HG02588 (cell line): ENCODE results near the gene IFIH1.

Experiments used
- ATAC-seq: cut with Tn5 transposase; IDR thresholded peaks from one replicate; pipeline ENCODE4 v1.9.1; 2021; ENCODE audit warnings: mild to moderate bottlenecking, moderate library complexity; ENCODE audit not compliant: unreplicated experiment

Gene IFIH1

GRCh38 chr2:162318328-162319180 lies at the start of gene IFIH1:
IFIH1 (minus strand) TSS chr2:162318684; CDS start chr2:162318307, 377 bp downstream.
- peak; percentile 82 for ATAC-seq

- ATAC-seq = no peak
These were observed 46.9 kb upstream of the IFIH1 start for GRCh38 chr2:162365392-162365791.

GRCh38 chr2:162344617-162344950 lies 26.1 kb upstream of the IFIH1 start:
- no peak for ATAC-seq

- peak; percentile 99 for ATAC-seq
These were observed 25.5 kb upstream of the IFIH1 start, which contains the start of gene GCA for GRCh38 chr2:162343824-162344616. GCA (plus strand) TSS chr2:162344132; CDS start chr2:162344249, 117 bp downstream.

GRCh38 chr2:162343492-162343823 lies 25.0 kb upstream of the IFIH1 start:
- no peak for ATAC-seq

- ATAC-seq = no peak
These were observed 24.4 kb upstream of the IFIH1 start for GRCh38 chr2:162342841-162343240.

- ATAC-seq = no peak
These were observed 23.8 kb upstream of the IFIH1 start for GRCh38 chr2:162342321-162342720.

- no peak for ATAC-seq
These were observed 22.3 kb upstream of the IFIH1 start for GRCh38 chr2:162340822-162341221.

GRCh38 chr2:162337868-162338267 lies 19.4 kb upstream of the IFIH1 start:
- ATAC-seq = no peak

- ATAC-seq = peak; percentile 67
These were observed 15.5 kb upstream of the IFIH1 start for GRCh38 chr2:162333968-162334367.

GRCh38 chr2:162330881-162331280 lies 12.4 kb upstream of the IFIH1 start:
- ATAC-seq = no peak

- peak; percentile 92 for ATAC-seq
These were observed 10.1 kb upstream of the IFIH1 start for GRCh38 chr2:162328424-162329157.

- ATAC-seq = no peak
These were observed 9.3 kb upstream of the IFIH1 start for GRCh38 chr2:162327806-162328205.

GRCh38 chr2:162327134-162327769 lies 8.8 kb upstream of the IFIH1 start:
- ATAC-seq = no peak

GRCh38 chr2:162324953-162325352 lies 6.5 kb upstream of the IFIH1 start:
- ATAC-seq = no peak

- no peak for ATAC-seq
These were observed 2.5 kb upstream of the IFIH1 start for GRCh38 chr2:162320864-162321517.

GRCh38 chr2:162317861-162318327 lies 590 bp downstream of the IFIH1 start:
- ATAC-seq = peak; percentile 5

GRCh38 chr2:162317058-162317742 lies 1.3 kb downstream of the IFIH1 start:
- no peak for ATAC-seq

- ATAC-seq = no peak
These were observed 1.9 kb downstream of the IFIH1 start for GRCh38 chr2:162316590-162316989.

GRCh38 chr2:162315938-162316337 lies 2.5 kb downstream of the IFIH1 start:
- no peak for ATAC-seq
